AG20443 (cell line): ENCODE measurements around the gene SLC35E4.
"Not testable (repeated sequence)": the region's sequence is repeated elsewhere in the genome, so short reads cannot be mapped to it uniquely, and the experiment has no call there.

Experiments
- DNase-seq: peaks from one replicate; pipeline ENCODE4 v3.0.0; 2012; ENCODE audit warnings: low spot score, mixed read lengths

The SLC35E4 gene

DNA sequence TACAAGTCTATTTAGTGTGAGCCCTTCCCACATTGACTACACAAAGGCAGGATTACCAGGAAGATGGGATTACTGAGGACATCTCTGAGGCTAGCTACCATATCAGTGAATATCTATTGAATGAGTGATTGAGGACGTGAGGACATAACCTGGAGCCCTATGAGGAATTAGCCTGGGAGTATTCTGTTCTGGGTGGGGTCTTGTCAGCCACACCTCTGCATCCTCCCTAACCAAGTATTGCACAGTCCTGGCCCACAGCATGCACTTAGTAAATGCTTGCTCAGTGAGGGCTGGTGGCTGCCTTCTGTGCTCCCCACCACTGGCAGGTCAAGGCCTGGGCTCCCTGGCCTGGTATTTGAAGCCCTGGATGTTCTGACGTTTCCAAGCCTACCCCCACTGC, 17.3 kb downstream of the SLC35E4 start:
- DNase-seq = no peak

DNA sequence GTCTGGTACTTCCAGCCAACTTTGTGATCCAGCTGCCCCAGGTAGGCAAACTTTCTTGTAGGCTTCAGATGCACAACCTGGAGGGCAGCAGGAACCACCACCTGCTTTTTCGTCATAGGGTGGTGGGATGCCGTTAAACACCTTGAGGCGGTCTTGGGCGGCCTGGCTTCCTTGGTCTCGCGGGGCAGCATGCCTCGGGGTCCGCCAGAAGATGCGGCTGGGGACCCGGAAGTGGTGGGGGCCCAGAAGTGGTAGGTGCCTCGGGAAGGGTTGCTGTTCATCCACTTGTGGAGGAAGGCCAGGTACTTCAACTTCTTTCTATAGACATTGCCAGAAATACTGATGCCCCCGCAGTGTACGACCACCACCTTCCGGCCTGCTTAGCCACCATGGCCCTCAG, 18.8 kb downstream of the SLC35E4 start:
- DNase-seq = no peak

DNA sequence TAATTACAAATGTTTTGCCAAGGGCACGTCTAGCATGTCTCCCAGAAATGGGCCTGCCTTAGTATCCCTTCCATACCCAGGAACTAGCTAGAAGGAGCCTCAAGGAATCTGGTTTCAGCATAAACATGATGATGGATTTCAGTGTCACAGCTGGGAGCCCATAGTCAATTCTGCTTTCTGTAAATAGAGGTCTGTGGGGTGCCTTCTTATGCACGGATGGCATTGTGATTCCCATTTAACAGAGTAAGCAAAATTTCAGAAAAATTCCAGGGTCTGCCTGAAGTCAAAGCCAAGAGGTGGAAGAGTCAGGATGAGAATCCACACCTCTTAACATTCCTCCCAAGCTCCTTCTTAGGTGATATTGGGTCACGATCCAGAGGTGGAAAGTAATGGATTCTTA, 20.0 kb downstream of the SLC35E4 start:
- DNase-seq = no peak

DNA sequence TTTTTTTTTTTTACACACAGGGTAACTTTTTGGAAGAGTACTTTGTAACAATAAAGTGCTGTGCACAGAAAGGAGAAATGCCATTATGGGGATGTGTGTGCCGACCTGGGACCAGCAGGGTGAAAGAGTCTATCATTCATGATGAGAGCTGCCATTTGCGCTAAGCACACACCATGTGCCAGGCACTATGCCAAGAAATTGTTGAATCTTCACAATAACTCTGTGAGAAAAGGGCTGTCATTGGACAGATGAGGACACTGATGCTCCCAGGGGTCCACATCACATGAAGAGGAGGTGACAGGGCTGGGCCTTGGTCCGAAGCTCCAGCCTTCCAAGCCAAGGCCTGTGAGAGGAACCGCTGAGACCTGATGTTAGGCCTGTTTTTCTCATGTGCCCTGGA, 26.5 kb downstream of the SLC35E4 start:
- DNase-seq = no peak

DNA sequence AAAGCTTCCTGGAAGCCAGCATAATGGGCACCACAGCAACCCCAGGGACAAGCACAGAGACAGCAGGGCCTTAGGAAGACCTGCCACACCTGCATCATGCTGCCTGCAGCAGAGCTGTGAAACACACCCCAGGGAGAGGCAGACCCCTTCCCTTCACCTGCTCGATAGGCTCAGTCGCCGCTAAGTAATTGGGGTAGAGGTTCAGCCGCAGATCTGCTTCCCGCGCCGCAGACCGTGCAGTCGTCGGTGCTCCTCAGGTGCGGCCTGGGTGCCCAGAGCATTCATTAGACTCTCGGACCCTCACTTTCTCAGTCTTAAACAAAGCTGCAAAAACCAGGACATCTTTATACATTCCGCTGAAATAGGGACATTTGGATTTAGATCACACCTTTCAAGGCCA, 29.2 kb downstream of the SLC35E4 start:
- DNase-seq = no peak

DNA sequence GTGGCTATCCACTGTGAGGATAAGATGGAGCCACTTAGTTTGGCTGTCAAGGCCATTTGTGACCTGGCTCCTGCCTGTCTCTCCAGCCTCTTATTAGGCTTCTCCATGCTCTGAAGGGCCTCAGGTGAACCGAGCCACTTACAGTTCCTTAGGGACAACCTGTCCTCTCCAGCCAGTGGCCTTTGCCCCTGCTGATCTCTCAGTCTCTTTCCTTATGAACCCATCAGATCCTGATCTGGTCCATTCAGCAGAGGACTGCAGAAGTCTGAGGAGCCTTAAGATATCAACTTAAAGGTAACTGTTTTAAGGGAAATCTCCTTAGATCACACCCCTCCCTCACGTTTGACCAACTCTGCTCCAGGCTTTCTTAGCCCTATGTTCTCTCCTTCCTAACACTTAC, 29.7 kb downstream of the SLC35E4 start:
- DNase-seq = no peak

DNA sequence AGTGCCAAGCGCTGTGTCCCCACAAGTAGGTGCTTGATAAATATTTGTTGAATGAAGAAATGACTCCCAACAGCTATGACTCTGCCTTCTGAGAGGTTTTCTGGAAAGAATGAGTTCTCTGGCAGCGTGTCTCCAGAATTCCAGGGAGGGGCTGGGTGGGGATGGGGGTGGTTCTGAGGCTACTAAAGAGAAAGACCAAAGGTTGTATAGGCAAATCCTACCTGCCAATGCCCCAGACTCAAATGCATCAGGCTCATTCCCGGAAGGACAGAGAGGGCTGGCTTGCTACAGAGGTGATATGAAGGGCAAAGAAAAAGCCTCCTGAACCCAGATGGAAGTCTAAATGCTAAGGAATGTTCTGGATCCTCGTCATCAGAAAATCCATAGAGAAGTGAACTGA, 30.2 kb downstream of the SLC35E4 start:
- peak; percentile 5 for DNase-seq

DNA sequence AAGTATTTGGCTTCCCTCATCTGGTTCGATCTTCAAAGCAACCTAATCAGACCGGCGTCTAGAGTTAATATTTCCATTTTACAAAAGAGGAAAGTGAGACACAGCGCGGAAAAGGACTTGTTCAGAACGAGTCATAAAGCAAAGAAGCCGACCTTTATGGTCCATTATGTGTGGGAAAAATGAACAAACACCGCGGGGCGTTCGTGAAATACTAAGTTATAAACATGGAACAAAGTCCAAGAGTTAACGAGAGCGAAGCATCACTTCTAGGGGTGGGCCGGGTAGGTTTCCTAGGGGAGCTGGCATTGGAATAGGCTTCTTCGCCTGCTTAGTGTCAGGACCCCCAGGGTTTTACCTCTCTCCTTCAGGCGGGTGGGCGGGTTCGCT, 31.5 kb downstream of the SLC35E4 start:
- DNase-seq = no peak

DNA sequence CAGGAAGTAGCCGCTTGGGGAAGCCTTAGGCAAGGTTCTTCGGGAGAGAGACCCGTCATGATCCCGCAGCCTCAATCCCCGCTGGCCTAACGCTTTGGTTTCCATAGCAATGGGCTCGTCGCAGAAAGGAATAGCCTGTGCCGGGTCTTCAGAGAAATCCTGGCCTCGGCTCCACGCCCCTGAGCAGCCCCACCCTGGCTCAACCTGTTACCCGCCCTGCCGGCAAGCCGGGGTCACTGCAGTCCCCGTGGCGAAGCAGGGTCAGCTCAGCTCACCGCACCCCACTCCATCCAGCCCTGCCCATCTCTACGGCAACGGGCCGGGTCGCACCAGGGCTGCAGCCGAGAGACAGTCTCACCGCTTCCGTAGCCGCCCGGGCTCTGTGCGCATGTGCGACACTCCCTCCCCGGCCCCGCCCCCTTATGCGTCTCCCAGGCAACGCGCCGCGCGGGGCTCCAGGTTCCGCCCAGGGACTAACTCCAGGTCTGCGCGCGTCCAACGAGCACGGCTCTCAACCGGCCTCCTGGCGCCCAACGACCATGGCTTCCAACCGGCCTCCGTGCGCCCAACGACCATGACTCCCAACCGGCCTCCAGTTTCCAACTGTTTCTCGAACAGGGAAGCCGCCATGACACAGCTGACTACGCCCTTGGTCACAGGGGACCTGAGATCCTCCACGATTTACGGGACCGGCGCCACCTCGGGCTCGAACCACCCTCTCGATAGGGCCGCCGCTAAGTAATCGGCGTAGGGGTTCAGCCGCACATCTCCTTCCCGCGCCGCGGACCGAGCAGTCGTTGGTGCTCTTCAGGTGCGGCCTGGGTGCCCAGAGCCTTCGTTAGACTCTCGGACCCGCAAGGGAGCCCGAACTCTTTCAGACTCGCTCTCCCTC, 32.2 kb downstream of the SLC35E4 start, which contains the start of gene DUSP18:
Gene DUSP18 (minus strand): TSS at position 382 of the 892 bp plus-strand sequence. CDS start 3,872 bp downstream, outside the sequence.
- peak; percentile 100 for DNase-seq

DNA sequence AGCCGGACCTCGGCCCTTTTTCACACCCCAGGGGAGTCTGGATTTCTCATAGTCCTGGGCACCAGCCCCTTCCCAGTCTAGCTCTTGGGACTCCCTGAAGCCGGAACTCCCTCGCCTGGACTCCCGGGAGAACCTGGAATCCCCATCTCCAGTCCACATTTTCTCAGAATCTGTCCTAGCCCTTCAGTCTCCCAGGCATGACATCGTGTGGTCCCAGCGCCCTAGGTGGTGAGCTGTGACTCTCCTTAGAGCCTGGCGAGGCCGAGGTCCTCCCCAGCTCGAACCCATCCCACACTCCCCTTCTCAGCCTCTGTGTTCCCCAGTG, 32.8 kb downstream of the SLC35E4 start:
- no peak for DNase-seq

DNA sequence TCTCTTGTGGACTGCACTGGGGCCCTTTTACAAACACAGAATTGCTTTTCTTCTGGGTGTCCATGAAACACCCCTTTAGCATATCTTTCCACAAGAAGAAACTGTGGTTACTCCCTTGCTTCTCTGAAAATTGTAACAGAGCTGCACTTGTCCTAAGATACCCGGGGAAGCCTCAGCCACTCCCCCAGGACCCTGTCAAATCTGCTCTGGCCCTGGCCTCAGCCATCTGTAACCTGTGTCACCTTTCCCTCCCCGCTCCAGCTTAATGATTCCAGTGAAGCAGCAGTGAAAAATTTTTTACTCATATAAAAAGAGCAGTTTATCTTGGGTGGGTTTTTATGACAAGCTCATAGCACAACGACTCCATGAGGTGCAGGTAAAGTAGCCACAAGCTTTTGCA, 35.5 kb downstream of the SLC35E4 start:
- no peak for DNase-seq

DNA sequence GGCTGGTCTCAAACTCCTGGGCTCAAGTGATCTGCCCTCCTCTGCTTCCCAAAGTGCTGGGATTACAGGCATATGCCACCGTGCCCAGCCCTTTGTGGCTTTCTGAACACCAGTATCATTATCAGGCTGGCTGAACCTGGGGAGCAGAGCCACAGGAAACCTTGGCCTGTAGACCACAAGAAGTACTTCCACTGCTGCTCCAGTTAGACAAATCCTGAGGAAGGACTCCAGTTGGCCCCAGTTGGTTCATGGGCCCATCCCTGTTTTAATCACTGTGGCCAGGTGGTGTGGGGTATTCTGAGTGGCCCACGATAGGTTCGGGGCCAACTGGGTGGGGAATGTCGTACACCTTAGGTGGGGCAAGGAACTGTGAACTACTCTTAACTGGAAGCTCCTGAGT, 37.6 kb downstream of the SLC35E4 start:
- no peak for DNase-seq

DNA sequence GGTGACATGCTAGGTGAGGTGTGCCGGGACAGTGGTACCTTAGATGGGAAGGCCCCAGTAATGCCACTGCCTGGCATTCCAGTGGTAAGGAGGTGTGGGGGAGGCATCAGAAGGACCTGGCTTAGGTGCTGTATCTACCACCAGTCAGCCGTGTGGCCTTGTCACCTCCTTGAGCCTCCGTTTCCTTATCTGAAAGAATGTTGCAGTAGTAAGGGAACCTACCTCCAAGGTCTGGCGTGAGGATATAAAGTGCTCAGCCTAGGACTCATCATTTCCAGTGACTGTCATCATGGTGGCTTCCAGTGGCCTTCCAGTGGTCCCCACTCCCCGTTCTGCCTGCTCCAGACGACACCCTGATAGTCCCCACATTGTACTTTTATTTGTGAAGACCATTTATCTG, 38.9 kb downstream of the SLC35E4 start:
- DNase-seq = no peak

DNA sequence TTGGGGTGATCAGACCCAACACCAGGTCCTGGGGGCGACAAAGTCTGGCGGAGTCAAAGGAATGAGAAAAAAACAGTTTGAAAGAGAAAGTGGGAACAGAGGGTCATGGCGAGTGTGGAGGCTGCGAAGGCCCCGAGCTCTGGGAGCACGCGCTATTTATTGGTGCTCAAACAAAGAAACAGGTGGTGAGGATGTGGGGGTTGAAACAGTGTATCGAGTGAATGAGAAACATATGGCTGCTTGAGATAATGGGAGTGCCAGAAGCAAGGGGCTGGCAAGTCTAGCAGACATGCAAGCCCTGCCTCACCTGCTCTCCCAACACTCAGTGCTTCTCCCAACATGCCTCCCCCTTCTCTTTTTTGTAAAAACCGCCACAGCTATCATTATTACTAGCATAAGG, 39.9 kb downstream of the SLC35E4 start:
- no peak for DNase-seq

DNA sequence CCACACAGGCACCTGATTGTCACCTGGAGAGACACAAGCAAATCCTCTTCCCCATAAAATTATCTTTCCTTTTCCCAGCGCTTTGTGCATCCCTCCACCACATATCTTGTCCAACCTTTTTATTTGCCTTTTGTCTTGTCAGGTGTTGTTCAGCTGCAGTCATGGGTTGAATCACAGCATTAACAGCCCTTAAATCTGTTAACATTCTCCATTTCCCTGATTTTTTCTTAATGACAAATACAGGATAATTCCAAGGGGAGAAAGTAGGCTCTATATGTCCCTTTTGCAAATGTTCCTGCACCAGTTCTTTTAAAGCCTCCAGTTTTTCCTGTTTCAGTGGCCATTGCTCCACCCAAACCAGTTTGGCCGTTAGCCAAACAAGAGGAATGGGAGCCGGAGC, 41.0 kb downstream of the SLC35E4 start:
- not testable (repeated sequence) for DNase-seq

DNA sequence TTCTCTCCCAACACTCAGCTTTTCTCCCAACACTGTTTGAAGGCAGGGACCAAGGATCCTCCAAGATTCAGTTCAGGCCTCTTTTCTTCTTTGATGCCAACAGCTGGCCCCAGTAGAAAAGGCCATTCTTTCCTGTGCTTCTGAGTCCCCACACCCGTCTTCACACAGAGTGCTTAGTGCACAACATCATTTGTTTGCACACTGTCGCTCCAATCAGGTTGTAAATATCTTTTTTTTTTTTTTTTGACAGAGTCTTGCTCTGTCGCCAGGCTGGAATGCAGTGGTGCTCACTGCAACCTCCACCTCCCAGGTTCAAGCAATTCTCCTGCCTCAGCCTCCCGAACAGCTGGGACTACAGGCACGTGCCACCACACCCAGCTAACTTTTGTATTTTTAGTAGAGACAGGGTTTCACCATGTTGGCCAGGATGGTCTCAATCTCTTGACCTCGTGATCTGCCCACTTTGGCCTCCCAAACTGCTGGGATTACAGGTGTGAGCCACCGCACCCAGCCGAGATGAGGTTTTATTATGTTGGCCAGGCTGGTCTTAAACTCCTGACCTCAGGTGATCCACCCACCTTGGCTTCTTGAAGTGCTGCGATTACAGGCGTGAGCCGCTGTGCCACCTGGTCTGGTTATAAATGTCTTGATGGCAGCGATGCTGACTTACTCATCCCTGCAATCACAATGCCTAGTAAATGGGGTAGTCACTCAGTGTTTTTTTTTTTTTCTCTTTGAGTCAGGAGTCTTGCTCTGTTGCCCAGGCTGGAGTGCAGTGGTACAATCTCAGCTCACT, 44.5 kb downstream of the SLC35E4 start:
- not testable (repeated sequence) for DNase-seq

DNA sequence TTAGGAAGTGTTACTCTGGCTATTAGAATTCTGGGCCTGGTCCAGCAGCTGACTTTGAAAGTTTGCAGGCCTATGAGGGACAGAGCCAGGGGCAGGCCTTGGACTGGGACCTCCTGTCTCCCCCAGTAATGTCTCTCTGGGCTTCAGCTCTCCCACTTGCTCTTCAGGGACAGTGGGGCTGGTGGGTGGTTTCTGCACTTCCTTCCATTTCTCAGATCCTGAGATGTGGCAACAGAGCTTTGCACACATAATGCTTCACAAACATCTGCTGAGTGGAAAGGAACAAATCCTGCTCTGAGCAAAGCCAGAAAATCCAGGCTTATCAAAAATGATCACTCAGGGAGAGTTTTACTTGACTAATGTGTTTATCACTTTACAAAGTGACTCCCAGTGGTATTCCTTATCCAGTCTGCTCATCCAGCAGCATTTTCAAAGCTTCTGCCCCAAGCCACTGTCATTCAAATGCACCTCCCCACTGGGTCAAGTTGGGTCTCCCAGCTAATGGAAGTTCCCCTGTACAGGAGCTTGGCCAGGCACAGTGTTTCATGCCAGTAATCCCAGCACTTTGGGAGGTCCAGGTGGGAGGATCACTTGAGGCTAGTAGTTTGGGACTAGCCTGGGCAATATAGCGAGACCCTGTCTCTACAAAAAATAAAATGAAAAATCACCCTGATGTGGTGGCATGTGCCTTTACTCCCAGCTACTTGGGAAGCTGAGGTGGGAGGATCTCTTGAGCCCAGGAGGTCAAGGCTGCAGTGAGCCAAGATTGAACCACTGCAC, 45.6 kb downstream of the SLC35E4 start:
- no peak for DNase-seq

DNA sequence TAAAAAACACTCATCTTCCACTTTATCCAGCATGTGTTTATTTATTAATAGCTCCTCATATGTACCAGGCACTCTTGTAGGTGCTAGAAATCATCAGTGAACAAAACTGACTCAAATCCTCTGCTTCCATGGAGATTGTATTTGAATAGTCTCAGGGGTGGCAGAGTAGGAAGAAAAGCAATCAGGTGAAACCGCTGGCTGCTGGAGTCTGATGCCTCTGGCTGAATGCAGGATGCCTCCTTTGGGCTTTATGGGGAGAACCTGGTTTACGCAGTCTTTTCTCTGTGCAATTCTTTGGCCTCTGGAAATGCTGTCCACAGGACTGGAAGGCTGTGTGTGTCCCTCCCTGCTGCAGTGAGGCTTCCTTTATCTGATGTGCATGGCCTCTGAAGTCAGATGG, 46.2 kb downstream of the SLC35E4 start:
- no peak for DNase-seq

DNA sequence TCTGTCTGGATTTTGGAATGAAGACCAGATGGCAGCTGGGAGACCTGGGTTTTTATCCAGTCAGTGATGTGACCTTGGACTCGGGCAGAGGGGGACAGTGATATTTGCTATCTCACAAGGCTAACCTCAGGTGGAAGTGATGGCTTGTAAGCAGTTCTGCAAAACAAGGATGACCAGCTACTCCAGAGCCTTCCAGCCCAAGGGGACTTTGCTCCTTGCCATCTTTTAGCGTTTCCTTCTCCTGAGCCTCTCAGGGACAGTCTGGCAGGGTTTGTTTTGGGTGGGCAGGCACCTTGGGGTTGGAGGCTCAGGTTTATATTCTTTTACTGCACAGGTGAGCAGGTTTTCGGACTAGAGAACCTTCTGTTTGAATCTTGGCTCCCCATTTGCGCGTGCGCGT, 49.6 kb downstream of the SLC35E4 start:
- no peak for DNase-seq

DNA sequence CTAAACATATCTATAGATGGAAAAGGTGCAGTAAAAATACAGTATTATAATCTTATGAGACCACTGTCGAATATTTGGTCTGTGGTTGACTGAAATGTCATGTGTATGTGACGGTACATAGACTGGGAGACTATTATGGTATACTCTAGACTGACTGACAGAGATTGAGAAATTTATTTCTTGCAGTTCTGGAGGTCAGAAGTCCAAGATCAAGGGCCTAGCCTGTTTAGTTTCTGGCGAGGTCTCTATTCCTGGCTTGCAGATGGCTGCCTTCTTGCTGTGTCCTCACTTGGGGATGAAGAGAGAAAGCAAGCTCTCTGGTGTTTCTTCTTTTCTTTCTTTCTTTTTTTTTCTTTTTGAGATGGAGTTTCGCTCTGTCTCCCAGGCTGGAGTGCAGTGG, 51.8 kb downstream of the SLC35E4 start:
- DNase-seq = no peak

DNA sequence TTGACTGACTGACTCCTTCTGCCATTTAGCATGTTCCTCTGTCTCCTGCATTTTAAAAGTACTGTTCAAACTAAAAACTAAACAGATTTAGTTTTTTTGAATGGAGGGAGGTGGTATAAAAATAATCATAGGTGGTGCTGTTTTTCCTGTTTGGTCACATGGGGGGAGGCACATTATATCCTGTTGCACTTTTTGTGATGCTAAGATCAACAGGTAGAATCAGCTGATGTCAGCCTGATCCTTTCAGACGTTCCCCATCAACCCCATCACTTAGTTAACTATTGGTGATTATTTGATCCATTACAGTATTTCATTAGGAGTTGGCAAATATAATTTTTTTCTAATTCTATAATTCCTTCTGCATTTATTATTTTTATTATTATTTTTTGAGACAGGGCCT, 54.0 kb downstream of the SLC35E4 start:
- no peak for DNase-seq

DNA sequence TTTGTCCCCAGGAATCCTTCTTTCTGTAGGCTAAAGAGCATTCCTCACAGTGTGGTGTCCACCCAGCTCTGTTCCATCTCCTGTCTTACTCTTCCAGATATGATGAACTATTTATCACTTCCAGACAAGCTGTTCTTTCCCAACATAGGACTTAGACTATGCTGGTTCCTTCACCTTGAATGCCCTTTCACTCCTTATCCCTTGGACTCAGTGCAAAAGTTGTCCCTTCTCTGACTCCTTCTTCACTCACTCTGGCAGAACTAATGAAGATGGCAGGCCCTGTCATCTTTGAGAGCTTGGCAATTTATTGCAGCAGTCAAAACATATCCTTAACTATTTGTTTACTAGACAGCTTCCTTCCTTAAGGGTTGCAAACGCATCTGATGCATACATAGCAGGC, 55.6 kb downstream of the SLC35E4 start:
- DNase-seq = no peak
